H1 (cell line): ENCODE measurements around the gene CACNG7. TPM values are rescaled to one million over a fixed set of nuclear protein-coding genes. Genes with fewer than 3 reads are reported as not detected.
A peak's percentile ranks its signal among the peaks of the same experiment; 100 is the strongest.

Experiments used
- CTCF ChIA-PET: fragments of 300-600 bp; sonication (Branson Sonifier 250); formaldehyde crosslinking; loops from one replicate; lab custom pipeline; 2021; ENCODE audit not compliant: partially characterized antibody; lab: Charles Lee
- POLR2A ChIA-PET: fragments of 300-600 bp; sonication (Branson Sonifier 250); formaldehyde crosslinking; loops from one replicate; lab custom pipeline; 2021; ENCODE audit warnings: inconsistent platforms; ENCODE audit not compliant: partially characterized antibody; lab: Charles Lee
- DNase-seq, 2 experiments: peaks; one replicate each; pipeline versions ENCODE4 v3.0.0 to v3.0.0-alpha.2; 2010 to 2022; ENCODE audit warnings: low spot score in 2 of 2, low read depth in 1 of 2, mixed read lengths in 1 of 2
- FAIRE-seq: peaks from 2 replicates; lab custom pipeline; 2011; peaks lifted over from hg19 to GRCh38; lab: Jason Lieb, UNC
- H2AFZ ChIP-seq: 2 replicates; pipeline ENCODE4 v1.8.1; 2012; ENCODE audit warnings: low read length, inconsistent platforms
- H2AK5ac ChIP-seq: 2 replicates; pipeline ENCODE4 v1.6.1; 2013; ENCODE audit warnings: low read depth, low read length
- H2BK120ac ChIP-seq: replicated peaks from 2 replicates; pipeline ENCODE3; 2013; ENCODE audit warnings: low read depth, low read length, inconsistent platforms
- H2BK12ac ChIP-seq: 2 replicates; pipeline ENCODE4 v1.6.1; 2013; ENCODE audit warnings: low read depth, low read length
- H2BK15ac ChIP-seq: 2 replicates; pipeline ENCODE4 v1.6.1; 2013; ENCODE audit warnings: low read length
- H2BK20ac ChIP-seq: 2 replicates; pipeline ENCODE4 v1.6.1; 2013; ENCODE audit warnings: low read length
- H2BK5ac ChIP-seq: 2 replicates; pipeline ENCODE4 v1.6.1; 2013; ENCODE audit warnings: low read depth, low read length
- H3K14ac ChIP-seq: 2 replicates; pipeline ENCODE4 v1.6.1; 2013; ENCODE audit warnings: inconsistent platforms; ENCODE audit not compliant: insufficient read length
- H3K18ac ChIP-seq: 2 replicates; pipeline ENCODE4 v1.6.1; 2013; ENCODE audit warnings: low read length; ENCODE audit errors: extremely low read depth
- H3K23ac ChIP-seq: 2 replicates; pipeline ENCODE4 v1.6.1; 2013; ENCODE audit warnings: inconsistent platforms; ENCODE audit not compliant: insufficient read length
- H3K23me2 ChIP-seq: 2 replicates; pipeline ENCODE4 v1.6.1; 2013; ENCODE audit warnings: low read depth, low read length
- H3K27ac ChIP-seq: 2 replicates; pipeline ENCODE4 v1.6.1; 2011; ENCODE audit warnings: low read depth, low read length, inconsistent platforms
- H3K27me3 ChIP-seq, 4 experiments: replicated peaks in 1 of 4; 1 replicate in 1 of 4; 2 replicates in 3 of 4; pipeline versions ENCODE4 v1.6.1 to v1.8.1; 2011 to 2013; ENCODE audit warnings: low read length in 3 of 4, mild to moderate bottlenecking in 3 of 4, inconsistent platforms in 2 of 4, mixed read lengths in 2 of 4, moderate library complexity in 1 of 4; ENCODE audit not compliant: control insufficient read depth in 3 of 4, insufficient read depth in 3 of 4; ENCODE audit errors: extremely low read depth in 1 of 4
- H3K36me3 ChIP-seq, 4 experiments: 2 replicates each; pipeline versions ENCODE4 v1.6.1 to v1.8.1; 2011 to 2013; ENCODE audit warnings: mild to moderate bottlenecking in 4 of 4, low read length in 3 of 4, moderate library complexity in 2 of 4, control low read depth in 1 of 4, inconsistent platforms in 1 of 4; ENCODE audit not compliant: insufficient read depth in 4 of 4, control insufficient read depth in 2 of 4
- H3K4ac ChIP-seq: replicated peaks from 2 replicates; pipeline ENCODE3; 2013; ENCODE audit warnings: low read length, low read depth, mixed read lengths, inconsistent platforms; ENCODE audit not compliant: insufficient read length
- H3K4me1 ChIP-seq, 4 experiments: replicated peaks in 1 of 4; 1 replicate in 1 of 4; 2 replicates in 3 of 4; pipeline versions ENCODE4 v1.6.1 to v1.8.1; 2011 to 2013; ENCODE audit warnings: low read length in 3 of 4, inconsistent platforms in 2 of 4, mixed read lengths in 1 of 4; ENCODE audit not compliant: insufficient read depth in 4 of 4, control insufficient read depth in 3 of 4
- H3K4me2 ChIP-seq, 2 experiments: 2 replicates each; pipeline versions ENCODE4 v1.6.1 to v1.8.1; 2011 to 2013; ENCODE audit warnings: low read depth in 2 of 2, low read length in 2 of 2, control low read depth in 1 of 2, inconsistent platforms in 1 of 2, mild to moderate bottlenecking in 1 of 2; ENCODE audit not compliant: insufficient read depth in 1 of 2
- H3K4me3 ChIP-seq, 4 experiments: fragments of 200-600, 300-600 bp in 1 of 4; sonication (generic), shearing (Covaris generic), sonication (Bioruptor Twin) in 1 of 4; 2 replicates each; pipeline versions ENCODE4 v1.5.1 to v1.8.1; 2011 to 2016; ENCODE audit warnings: low read length in 4 of 4, low read depth in 3 of 4, control low read depth in 2 of 4, inconsistent platforms in 2 of 4, mild to moderate bottlenecking in 2 of 4, mixed read lengths in 1 of 4, moderate library complexity in 1 of 4; ENCODE audit not compliant: insufficient read depth in 2 of 4; ENCODE audit errors: extremely low read depth in 1 of 4
- H3K56ac ChIP-seq: replicated peaks from 2 replicates; pipeline ENCODE3; 2013; ENCODE audit warnings: low read depth, mild to moderate bottlenecking, mixed read lengths, low read length, inconsistent platforms; ENCODE audit not compliant: insufficient read length
- H3K79me1 ChIP-seq: 2 replicates; pipeline ENCODE4 v1.6.1; 2013; ENCODE audit warnings: low read depth, low read length, control low read depth
- H3K79me2 ChIP-seq, 2 experiments: 2 replicates each; pipeline versions ENCODE4 v1.6.1 to v1.8.1; 2012 to 2013; ENCODE audit warnings: low read length in 2 of 2, mild to moderate bottlenecking in 2 of 2, inconsistent platforms in 1 of 2; ENCODE audit not compliant: insufficient read depth in 2 of 2, control insufficient read depth in 1 of 2
- H3K9ac ChIP-seq, 4 experiments: replicated peaks in 1 of 4; 1 replicate in 1 of 4; 2 replicates in 3 of 4; pipeline versions ENCODE4 v1.6.1 to v1.8.1; 2011 to 2013; ENCODE audit warnings: low read depth in 3 of 4, low read length in 3 of 4, control low read depth in 2 of 4, mild to moderate bottlenecking in 2 of 4, moderate library complexity in 2 of 4, inconsistent platforms in 1 of 4; ENCODE audit errors: extremely low read depth in 1 of 4
- H3K9me3 ChIP-seq, 2 experiments: 2 replicates each; pipeline versions ENCODE4 v1.6.1 to v1.8.1; 2012 to 2013; ENCODE audit warnings: mild to moderate bottlenecking in 2 of 2, moderate library complexity in 2 of 2, control low read depth in 1 of 2, inconsistent platforms in 1 of 2, low read depth in 1 of 2, low read length in 1 of 2, mixed read lengths in 1 of 2; ENCODE audit not compliant: insufficient read depth in 2 of 2
- H4K20me1 ChIP-seq, 2 experiments: replicated peaks in 1 of 2; 2 replicates each; pipeline versions ENCODE3 to v1.8.1; 2011 to 2013; ENCODE audit warnings: inconsistent platforms in 2 of 2, low read length in 2 of 2, mild to moderate bottlenecking in 1 of 2; ENCODE audit not compliant: insufficient read depth in 2 of 2, control insufficient read depth in 1 of 2
- H4K5ac ChIP-seq: 2 replicates; pipeline ENCODE4 v1.6.1; 2013; ENCODE audit warnings: low read length, low read depth, mixed read lengths, inconsistent platforms; ENCODE audit not compliant: insufficient read length
- H4K8ac ChIP-seq: 2 replicates; pipeline ENCODE4 v1.8.0; 2013; ENCODE audit warnings: mild to moderate bottlenecking, moderate library complexity, low read length, inconsistent platforms; ENCODE audit not compliant: insufficient read depth; ENCODE audit errors: extremely low read depth
- H4K91ac ChIP-seq: replicated peaks from 2 replicates; pipeline ENCODE3; 2013; ENCODE audit warnings: low read length, mixed read lengths, inconsistent platforms; ENCODE audit not compliant: insufficient read length
- FOSL1 ChIP-seq: IDR thresholded peaks from 2 replicates; pipeline ENCODE4 v1.6.1; 2011; ENCODE audit warnings: mild to moderate bottlenecking, low read depth, low read length, moderate library complexity; ENCODE audit not compliant: insufficient read depth
- HDAC6 ChIP-seq: IDR thresholded peaks from one replicate; pipeline ENCODE4 v1.7.1; 2012; ENCODE audit warnings: low read depth, mild to moderate bottlenecking, inconsistent platforms, low read length, moderate library complexity
- KDM4A ChIP-seq: IDR thresholded peaks from one replicate; pipeline ENCODE4 v1.7.1; 2012; ENCODE audit warnings: low read depth, mild to moderate bottlenecking, moderate library complexity, low read length, inconsistent platforms; ENCODE audit not compliant: severe bottlenecking
- SIN3A ChIP-seq, 2 experiments: IDR thresholded peaks in 1 of 2; conservative IDR thresholded peaks in 1 of 2; 2 replicates each; pipeline ENCODE4 v1.6.1; 2011 to 2012; ENCODE audit warnings: low read length in 2 of 2, improper control_type of control experiment in 1 of 2, low read depth in 1 of 2, mild to moderate bottlenecking in 1 of 2
- SIRT6 ChIP-seq: IDR thresholded peaks from one replicate; pipeline ENCODE4 v1.7.1; 2012; ENCODE audit warnings: low read length, inconsistent platforms
- SRF ChIP-seq: IDR thresholded peaks from 2 replicates; pipeline ENCODE4 v1.6.1; 2011; ENCODE audit warnings: mild to moderate bottlenecking, low read depth, low read length, moderate library complexity
- WGBS, 2 experiments: shearing (Covaris generic) in 1 of 2; methylation state at CpG; one replicate each; pipeline versions ENCODE4 v1.1.6 to v1.1.7; 2013 to 2015; ENCODE audit warnings: low lambda C conversion rate in 2 of 2, mixed read lengths in 2 of 2, inconsistent platforms in 1 of 2, low coverage in 1 of 2, missing lambda C conversion rate in 1 of 2; ENCODE audit not compliant: insufficient replicate concordance in 2 of 2, insufficient coverage in 1 of 2, insufficient read length in 1 of 2; ENCODE audit errors: extremely low coverage in 1 of 2, missing lambda C conversion rate in 1 of 2; 5-methylcytosine and 5-hydroxymethylcytosine counted together
- polyA plus RNA-seq, 7 experiments: library from polyadenylated mRNA; depleted of rRNA in 3 of 7; stranded (reverse) in 5 of 7; unstranded in 2 of 7; fragments of >200 nt in 5 of 7; fragments of 200-250 nt in 2 of 7; gene quantifications; 1 replicate in 5 of 7; 2 replicates in 1 of 7; 4 replicates in 1 of 7; pipeline versions ENCODE4 v1.2.1 to v1.2.3, GENCODE V29; 2011 to 2013; ENCODE audit warnings: missing spikeins in 2 of 7, mixed read lengths in 2 of 7
- total RNA-seq: library from RNA; stranded (reverse); fragmentation: NEBNext Ultra II Directional; extraction: Animal tissue kit (Norgen Biotek cat#: 25700); gene quantifications from 2 replicates; pipeline ENCODE4 v1.2.1, GENCODE V29; 2021
- TF ChIP-seq, protein P1 (sequence below): IDR thresholded peaks from 2 replicates; pipeline ENCODE4 v1.6.1; 2012; ENCODE audit warnings: inconsistent platforms
- TF ChIP-seq, protein P2 (sequence below): IDR thresholded peaks from 2 replicates; pipeline ENCODE4 v1.6.1; 2011; ENCODE audit warnings: low read length, improper control_type of control experiment

The CACNG7 gene
- total and polyA plus RNA-seq, 2 of the 8 experiments (the other 6 are each of a cell fraction or from before 2014, with no cell fraction given): 28.9 to 69.8 TPM

DNA sequence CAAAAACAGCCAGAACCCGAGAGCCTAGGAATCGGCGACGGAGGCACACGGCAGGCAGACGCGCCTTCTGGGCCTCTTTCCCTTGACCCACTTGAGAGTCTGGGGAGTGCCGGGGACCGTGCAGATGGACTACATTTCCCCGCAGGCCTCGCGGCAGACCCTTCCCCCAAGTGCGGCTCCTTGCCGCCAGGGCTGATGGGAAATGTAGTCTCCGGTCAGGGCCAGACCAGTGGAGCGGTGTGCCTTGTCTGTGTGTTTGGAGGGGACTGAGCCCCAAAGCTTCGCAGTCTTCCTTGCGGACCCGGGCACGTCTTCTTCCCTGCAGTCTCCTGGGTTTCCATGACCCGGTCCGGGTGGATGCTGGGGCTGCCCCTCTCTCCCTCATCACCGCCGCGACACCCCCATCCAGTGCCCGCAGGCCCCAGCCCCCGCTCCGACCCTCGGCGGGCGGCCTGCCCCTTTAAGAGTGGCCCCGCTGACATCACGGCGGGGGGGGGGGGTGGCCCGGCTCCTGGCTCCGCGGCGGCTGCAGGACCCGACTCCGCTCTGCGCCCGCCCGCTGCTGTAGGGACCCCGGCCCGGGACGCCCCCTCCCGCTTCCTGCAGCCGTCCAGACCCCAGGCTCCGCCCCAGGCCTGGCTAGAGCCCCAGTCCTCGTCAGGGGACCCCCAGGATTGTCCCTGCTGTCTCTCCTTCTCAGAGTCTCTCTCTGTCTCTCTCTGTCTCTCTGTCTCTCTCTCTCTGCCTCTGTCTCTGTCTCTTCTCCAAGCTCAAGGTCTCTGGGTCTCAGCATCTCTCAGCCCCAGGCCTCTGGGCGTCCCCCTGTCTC is 758 bp upstream of the CACNG7 start:
- peak overlapping the region; percentile 72; the same call in 1 of the 2 replicates for H2BK20ac ChIP-seq
- no peaks in the 10 kb centered on the region for H3K9me3 ChIP-seq
- H3K14ac ChIP-seq: no peak overlapping the region
- H3K4me3 ChIP-seq: peak overlapping the region; percentile 57 to 72 (median 60)
- H3K79me1 ChIP-seq: peaks cover 6% of the 10 kb centered on the region
- no peak overlapping the region for H3K9ac ChIP-seq
- H3K56ac ChIP-seq: no peak overlapping the region
- peak overlapping the region; percentile 95 for H3K18ac ChIP-seq
- peak overlapping the region; percentile 93; the same call in 1 of the 2 replicates for H2AK5ac ChIP-seq
- WGBS, 2 experiments: 3% methylated on average over 27 of the region's 51 CpGs; no CpG with 5 or more reads in 1 of the 2 experiments
- no peak overlapping the region; the same call in 1 of the 2 replicates for H2AFZ ChIP-seq
- FAIRE-seq (peak; percentile 87), DNase-seq (peak in 1 of 2 experiments; percentile 94)
- H3K27me3 ChIP-seq: peaks cover 0 to 23% (median 14%) of the 10 kb centered on the region in 4 experiments; a peak in 5 of 7 replicates
- no peak overlapping the region for H3K23ac ChIP-seq
- H4K8ac ChIP-seq: no peak overlapping the region
- H4K20me1 ChIP-seq: peaks cover 6 to 12% of the 10 kb centered on the region in 2 experiments
- ChIA-PET CTCF (interaction anchor here (0.8 to 2.9 kb wide), 14 partner anchors 12 to 117 kb away, joined by 3 to 31 read pairs (median 5); partner anchors contain the start of gene MYADM), POLR2A (interaction anchor here (1.0 to 2.8 kb wide), 12 partner anchors 9 to 206 kb away, joined by 3 to 17 read pairs (median 4); partner anchors contain the start of genes MYADM and PRKCG)
- H3K36me3 ChIP-seq: peaks cover 0 to 2% (median 0%) of the 10 kb centered on the region in 4 experiments; a peak in 1 of 8 replicates
- peaks cover 22% of the 10 kb centered on the region for H3K23me2 ChIP-seq
- H3K4ac ChIP-seq: no peak overlapping the region
- peak overlapping the region; percentile 68 for H4K91ac ChIP-seq
- peak overlapping the region; percentile 75; the same call in 1 of the 2 replicates for H2BK5ac ChIP-seq
- H3K27ac ChIP-seq: no peak overlapping the region
- H3K4me2 ChIP-seq: peak overlapping the region; percentile 87 to 95
- H4K5ac ChIP-seq: peak overlapping the region; percentile 10
- peaks cover 0 to 14% (median 4%) of the 10 kb centered on the region in 4 experiments; a peak in 5 of 7 replicates for H3K4me1 ChIP-seq
- H2BK15ac ChIP-seq: peak overlapping the region; percentile 72; the same call in 1 of the 2 replicates
- peaks cover 0 to 18% of the 10 kb centered on the region in 2 experiments; a peak in 3 of 4 replicates for H3K79me2 ChIP-seq
- H2BK12ac ChIP-seq: peak overlapping the region; percentile 90; the same call in 1 of the 2 replicates
- H2BK120ac ChIP-seq: peak overlapping the region; percentile 16
- TF ChIP-seq KDM4A (peak; percentile 62), SIRT6 (no peak), SRF (no peak), SIN3A (conservative IDR thresholded peaks at IDR 0.05 in 1 of 2, IDR thresholded peaks at IDR 0.05 in 1 of 2; ENCODE audit: low read depth in 1 of 2, low read length in 2 of 2) (peak; percentile 12 to 69; a peak in 1 of 4 replicates), HDAC6 (no peak), FOSL1 (no peak)
- TF ChIP-seq, protein P1, sequence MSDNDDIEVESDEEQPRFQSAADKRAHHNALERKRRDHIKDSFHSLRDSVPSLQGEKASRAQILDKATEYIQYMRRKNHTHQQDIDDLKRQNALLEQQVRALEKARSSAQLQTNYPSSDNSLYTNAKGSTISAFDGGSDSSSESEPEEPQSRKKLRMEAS: no peak
- TF ChIP-seq, protein P2, sequence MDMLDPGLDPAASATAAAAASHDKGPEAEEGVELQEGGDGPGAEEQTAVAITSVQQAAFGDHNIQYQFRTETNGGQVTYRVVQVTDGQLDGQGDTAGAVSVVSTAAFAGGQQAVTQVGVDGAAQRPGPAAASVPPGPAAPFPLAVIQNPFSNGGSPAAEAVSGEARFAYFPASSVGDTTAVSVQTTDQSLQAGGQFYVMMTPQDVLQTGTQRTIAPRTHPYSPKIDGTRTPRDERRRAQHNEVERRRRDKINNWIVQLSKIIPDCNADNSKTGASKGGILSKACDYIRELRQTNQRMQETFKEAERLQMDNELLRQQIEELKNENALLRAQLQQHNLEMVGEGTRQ: no peak
